ENCODE measurements around the gene GTF2F2.

Gene GTF2F2, protein sequence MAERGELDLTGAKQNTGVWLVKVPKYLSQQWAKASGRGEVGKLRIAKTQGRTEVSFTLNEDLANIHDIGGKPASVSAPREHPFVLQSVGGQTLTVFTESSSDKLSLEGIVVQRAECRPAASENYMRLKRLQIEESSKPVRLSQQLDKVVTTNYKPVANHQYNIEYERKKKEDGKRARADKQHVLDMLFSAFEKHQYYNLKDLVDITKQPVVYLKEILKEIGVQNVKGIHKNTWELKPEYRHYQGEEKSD

GRCh38 chr13:45119991-45120864, at the start of gene GTF2F2:
Gene GTF2F2 (plus strand): TSS chr13:45120510. CDS start chr13:45120656, 146 bp downstream.
- peak within 1 kb of the TSS; percentile 100 for H3K4me3 ChIP-seq (ENCODE audit: low read length)
- no peak for TF ChIP-seq ZNF274 (IDR thresholded peaks at IDR 0.05; ENCODE audit: low read depth, low read length)

GRCh38 chr13:45073809-45074208, 46.5 kb upstream of the GTF2F2 start:
- TF ChIP-seq ZNF274 (IDR thresholded peaks at IDR 0.05; ENCODE audit: low read depth, low read length): no peak
- no peak overlapping the region for H3K4me3 ChIP-seq (ENCODE audit: low read length)

GRCh38 chr13:45074721-45075120, 45.6 kb upstream of the GTF2F2 start:
- TF ChIP-seq ZNF274 (IDR thresholded peaks at IDR 0.05; ENCODE audit: low read depth, low read length): no peak
- H3K4me3 ChIP-seq (ENCODE audit: low read length): no peak overlapping the region

GRCh38 chr13:45078003-45078402, 42.3 kb upstream of the GTF2F2 start:
- no peak for TF ChIP-seq ZNF274 (IDR thresholded peaks at IDR 0.05; ENCODE audit: low read depth, low read length)
- no peak overlapping the region for H3K4me3 ChIP-seq (ENCODE audit: low read length)

DNA sequence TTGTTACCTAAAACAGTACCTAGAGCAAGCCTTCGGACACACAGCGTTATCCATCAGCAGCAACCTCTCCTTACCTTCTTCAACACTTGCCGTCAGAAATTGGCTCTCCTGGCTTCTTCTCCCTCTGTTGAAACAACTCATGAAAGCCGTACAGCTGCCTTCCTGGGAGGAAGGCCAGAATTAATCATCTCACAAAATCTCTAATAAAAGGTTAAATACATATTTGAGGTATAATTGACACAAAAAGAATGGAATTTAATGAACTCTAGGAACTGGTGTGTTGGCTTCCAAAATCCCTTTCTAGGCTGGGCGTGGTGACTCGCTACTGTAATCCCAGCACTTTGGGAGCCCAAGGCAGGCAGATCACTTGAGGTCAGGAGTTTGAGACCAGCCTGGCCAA, 37.3 kb upstream of the GTF2F2 start:
- no peak for TF ChIP-seq ZNF274 (IDR thresholded peaks at IDR 0.05; ENCODE audit: low read depth, low read length)
- H3K4me3 ChIP-seq (ENCODE audit: low read length): no peak overlapping the region

GRCh38 chr13:45084515-45084914, 35.8 kb upstream of the GTF2F2 start:
- no peak for TF ChIP-seq ZNF274 (IDR thresholded peaks at IDR 0.05; ENCODE audit: low read depth, low read length)
- H3K4me3 ChIP-seq (ENCODE audit: low read length): no peak overlapping the region

DNA sequence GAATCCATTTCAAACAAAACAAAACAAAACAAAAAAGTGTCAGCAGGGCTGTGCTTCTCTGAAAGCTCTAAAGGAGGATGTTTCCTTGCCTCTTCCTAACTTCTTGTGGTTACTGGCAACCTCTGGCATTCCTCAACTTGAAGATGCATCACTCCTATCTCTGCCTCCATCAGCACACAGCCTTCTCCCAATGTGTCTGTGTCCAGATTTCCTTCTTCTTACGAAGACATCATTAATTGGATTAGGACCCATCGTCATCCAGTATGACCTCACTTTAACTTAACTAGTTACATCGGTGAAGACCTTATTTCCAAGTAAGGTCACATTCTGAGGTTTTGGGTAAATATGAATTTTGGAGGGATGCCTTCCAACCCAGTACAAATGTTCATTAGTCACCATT, 33.8 kb upstream of the GTF2F2 start:
- no peak overlapping the region for H3K4me3 ChIP-seq (ENCODE audit: low read length)
- no peak for TF ChIP-seq ZNF274 (IDR thresholded peaks at IDR 0.05; ENCODE audit: low read depth, low read length)

GRCh38 chr13:45092663-45093062, 27.6 kb upstream of the GTF2F2 start:
- no peak for TF ChIP-seq ZNF274 (IDR thresholded peaks at IDR 0.05; ENCODE audit: low read depth, low read length)
- no peak overlapping the region for H3K4me3 ChIP-seq (ENCODE audit: low read length)

DNA sequence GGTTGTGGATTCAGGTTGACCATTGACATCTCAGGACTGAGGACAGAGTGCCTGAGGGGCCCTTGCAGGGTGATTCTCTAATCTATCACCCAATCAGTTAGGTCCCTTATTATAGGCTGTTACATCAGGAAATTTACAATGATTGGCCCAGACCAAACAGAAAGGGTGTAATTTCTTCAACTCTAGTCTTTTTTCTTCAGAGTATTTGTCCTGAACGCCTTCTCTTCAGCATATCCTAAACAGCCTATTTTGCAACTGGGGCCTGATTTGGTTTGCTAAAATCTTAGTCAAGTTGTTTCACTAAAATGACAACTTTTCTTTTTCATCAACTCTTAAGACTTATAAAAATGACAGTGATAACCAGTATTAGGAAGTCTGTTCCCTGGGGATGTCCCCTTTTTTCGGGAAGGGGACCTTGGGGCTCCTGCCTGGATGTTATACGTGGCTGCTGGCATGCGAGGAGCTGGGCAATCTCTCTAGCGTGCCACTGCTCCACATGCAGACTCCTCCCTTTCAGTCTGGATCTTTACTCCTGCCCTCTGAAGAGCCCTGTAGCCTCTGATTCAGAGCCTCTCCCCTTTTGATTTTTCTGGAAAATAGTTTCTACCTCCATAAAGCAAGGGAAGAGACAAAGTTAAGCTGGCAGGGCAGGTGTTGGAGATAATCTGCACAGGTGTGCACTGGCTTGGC, 19.6 kb upstream of the GTF2F2 start:
- TF ChIP-seq ZNF274 (IDR thresholded peaks at IDR 0.05; ENCODE audit: low read depth, low read length): no peak
- H3K4me3 ChIP-seq (ENCODE audit: low read length): no peak overlapping the region

GRCh38 chr13:45101327-45102018, 18.8 kb upstream of the GTF2F2 start:
- no peak overlapping the region for H3K4me3 ChIP-seq (ENCODE audit: low read length)
- no peak for TF ChIP-seq ZNF274 (IDR thresholded peaks at IDR 0.05; ENCODE audit: low read depth, low read length)

DNA sequence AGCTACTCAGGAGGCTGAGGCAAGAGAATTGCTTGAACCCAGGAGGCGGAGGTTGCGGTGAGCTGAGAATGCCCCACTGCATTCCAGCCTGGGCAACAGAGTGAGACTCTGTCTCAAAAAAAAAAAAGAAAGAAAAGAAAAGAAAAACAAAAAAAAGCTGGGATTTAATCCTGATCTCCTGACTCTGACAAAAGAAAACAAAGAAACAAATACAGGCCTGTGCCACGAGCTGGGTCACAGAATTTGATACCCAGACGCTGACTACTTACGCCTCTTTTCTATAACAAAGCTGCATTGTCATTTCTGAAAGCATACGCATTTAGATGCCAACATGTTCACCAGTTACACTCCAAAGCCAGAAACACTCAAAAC, 18.2 kb upstream of the GTF2F2 start:
- no peak for TF ChIP-seq ZNF274 (IDR thresholded peaks at IDR 0.05; ENCODE audit: low read depth, low read length)
- no peak overlapping the region for H3K4me3 ChIP-seq (ENCODE audit: low read length)

DNA sequence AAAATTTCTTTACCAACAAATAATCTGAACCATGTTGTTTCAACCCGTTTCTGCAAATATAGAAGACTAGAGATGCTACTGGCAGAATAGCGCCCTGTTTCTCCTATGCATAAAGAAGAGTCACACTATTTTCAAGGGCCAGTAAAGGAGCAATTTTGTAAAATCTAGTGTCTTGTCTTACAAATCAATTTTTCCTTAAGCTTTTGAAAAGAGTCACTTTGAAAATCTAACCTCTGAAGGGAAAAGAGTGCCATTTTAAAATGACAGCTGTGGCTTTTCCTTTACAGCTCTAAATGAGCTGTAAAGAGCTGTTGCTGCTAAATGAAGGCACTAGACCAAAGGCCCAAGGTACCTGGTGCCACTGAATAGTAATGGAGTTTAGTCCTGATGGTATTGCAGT, 16.9 kb upstream of the GTF2F2 start:
- no peak for TF ChIP-seq ZNF274 (IDR thresholded peaks at IDR 0.05; ENCODE audit: low read depth, low read length)
- no peak overlapping the region for H3K4me3 ChIP-seq (ENCODE audit: low read length)

GRCh38 chr13:45104261-45104660, 16.0 kb upstream of the GTF2F2 start:
- TF ChIP-seq ZNF274 (IDR thresholded peaks at IDR 0.05; ENCODE audit: low read depth, low read length): no peak
- H3K4me3 ChIP-seq (ENCODE audit: low read length): no peak overlapping the region

- no peak for TF ChIP-seq ZNF274 (IDR thresholded peaks at IDR 0.05; ENCODE audit: low read depth, low read length)
- H3K4me3 ChIP-seq (ENCODE audit: low read length): no peak overlapping the region
These were observed 14.4 kb upstream of the GTF2F2 start for GRCh38 chr13:45105895-45106294.

All from GM08714 (cell line).